GM12801 (cell line): ENCODE results near the gene STAP2.

Experiments
- TF ChIP-seq, protein P1 (sequence below): IDR thresholded peaks from one replicate; pipeline ENCODE4 v1.5.1; 2011; ENCODE audit warnings: control low read depth; ENCODE audit not compliant: insufficient read length; ENCODE audit errors: extremely low read depth

Gene STAP2

DNA sequence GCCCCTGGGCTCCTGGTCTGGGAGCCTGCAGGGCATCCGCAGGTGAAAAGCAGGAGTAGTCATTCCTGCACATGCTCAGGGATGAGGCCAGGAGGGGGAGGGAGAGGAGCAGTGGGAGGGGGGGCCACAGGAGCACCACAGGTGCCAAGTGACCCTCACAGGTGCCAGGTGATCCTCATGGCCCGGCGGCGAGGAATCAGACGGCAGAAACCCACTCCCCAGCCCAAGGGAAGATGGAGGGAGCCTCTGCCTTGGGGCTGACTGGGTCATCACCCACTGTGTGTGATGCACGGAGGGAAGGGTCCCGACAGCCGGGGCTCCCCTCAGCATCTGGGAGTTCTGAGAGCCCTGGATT is 34.4 kb upstream of the STAP2 start:
- TF ChIP-seq, protein P1, sequence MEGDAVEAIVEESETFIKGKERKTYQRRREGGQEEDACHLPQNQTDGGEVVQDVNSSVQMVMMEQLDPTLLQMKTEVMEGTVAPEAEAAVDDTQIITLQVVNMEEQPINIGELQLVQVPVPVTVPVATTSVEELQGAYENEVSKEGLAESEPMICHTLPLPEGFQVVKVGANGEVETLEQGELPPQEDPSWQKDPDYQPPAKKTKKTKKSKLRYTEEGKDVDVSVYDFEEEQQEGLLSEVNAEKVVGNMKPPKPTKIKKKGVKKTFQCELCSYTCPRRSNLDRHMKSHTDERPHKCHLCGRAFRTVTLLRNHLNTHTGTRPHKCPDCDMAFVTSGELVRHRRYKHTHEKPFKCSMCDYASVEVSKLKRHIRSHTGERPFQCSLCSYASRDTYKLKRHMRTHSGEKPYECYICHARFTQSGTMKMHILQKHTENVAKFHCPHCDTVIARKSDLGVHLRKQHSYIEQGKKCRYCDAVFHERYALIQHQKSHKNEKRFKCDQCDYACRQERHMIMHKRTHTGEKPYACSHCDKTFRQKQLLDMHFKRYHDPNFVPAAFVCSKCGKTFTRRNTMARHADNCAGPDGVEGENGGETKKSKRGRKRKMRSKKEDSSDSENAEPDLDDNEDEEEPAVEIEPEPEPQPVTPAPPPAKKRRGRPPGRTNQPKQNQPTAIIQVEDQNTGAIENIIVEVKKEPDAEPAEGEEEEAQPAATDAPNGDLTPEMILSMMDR = no peak

DNA sequence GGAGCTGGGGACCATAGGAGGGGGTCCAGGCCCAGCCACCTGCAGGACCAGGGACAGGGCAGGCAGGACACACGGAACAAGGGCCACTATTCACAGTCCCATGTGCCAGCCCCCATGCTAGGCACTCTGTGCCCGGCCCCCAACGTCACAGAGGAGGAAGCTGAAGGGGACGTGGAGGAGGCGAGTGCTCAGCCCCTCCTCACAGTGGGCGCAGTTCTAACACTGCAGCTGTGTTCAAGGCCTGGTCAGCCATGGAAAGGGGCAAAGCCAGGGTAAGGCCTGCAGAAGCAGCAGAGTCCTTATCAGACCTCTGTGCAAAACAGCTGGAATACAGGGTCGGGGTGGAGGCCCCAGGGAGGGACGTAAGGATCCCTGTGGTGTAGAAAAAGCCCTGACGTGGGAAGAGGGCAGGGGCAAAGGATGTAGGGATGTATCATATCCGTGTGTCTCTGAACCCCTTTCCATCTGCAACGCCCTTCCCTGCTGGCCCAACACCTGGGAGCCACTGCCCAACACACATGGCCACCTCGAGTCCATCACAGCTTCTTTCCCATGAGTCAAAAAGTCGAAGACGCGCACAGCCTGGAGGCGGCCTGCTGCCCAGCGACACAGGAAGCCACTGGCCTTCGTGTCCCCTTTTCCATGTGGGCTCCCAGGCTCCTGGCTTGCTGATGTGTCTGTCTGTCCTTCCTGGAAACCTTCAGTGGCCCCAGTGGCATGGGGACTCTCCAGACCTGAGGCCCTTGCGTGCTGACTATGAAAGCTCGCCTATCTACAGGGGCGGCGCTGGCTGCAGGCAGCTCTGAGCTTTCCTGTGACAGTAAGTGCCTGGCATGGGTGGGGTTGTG is 33.8 kb upstream of the STAP2 start:
- TF ChIP-seq, protein P1 = no peak

DNA sequence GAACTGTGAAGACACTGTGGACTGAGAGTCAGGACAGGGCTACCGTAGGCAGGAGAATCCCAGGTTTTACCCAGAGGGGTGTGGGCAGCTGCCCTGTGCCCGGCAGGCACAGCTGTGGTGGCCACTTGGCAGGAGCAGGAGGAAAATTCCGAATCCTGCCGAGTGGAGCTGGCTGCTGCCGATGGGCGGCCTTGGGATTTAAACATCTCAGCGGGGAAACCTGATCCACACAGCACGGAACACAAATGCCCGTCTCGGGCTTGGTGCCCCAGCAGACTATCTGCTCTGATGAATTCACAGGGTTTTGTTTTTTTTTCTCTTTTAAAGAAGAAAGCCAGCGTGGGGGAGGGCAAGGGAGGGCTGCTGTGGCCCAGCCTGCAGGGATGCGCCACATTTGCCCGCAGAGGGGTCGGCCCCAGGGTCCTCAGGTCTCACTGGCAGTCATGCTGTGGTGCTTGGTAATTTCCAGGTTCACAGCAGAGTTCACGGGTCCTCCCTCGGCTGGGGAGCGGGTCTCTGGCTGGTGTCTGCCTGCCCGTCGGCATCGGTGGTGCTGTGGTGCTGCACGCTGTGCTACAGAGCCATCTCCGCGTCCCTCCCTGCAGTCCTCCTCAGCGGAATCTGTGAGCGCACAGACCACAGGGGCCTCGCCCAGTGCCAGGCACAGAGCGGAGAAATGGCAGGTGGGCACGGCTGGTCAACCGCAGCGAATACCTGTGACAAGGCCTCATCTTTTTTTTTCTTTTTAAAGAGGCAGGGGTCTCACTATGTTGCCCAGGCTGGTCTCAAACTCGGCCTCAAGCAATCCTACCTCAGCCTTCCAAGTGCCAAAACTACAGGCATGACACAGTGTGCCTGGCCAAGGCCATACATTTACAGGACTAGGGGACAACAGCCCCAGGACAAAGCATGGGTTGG is 32.9 kb upstream of the STAP2 start:
- TF ChIP-seq, protein P1 = no peak

DNA sequence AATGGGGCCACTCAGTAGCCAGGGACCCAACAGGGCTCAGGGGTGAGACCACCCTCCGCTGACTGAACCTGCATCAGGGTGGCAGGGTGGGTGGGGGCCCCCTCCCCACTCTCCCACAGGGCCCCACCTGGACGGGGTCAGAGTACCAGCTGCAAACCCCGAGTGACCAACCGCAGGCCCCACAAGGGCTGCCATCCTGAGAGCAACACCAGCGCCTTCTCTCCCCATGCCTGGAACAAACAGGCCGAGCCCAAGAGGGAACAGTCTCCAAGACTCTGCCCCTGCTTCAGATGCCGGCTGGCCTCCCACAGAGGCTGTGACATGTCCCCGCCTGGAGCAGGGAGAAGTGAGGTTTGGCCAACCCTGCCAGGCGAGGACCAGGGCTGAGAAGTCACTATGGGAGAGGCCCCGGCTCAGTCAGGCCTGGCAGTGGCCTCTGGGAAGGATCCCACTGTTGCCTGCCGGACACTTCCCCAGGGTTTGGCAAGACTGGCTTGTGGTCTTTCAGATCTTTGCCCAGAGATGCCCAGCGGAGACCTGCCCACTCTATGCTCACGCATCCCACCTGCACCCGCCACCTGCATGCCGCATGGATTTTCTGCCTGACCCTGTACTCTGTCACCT is 31.9 kb upstream of the STAP2 start:
- TF ChIP-seq, protein P1 = no peak

DNA sequence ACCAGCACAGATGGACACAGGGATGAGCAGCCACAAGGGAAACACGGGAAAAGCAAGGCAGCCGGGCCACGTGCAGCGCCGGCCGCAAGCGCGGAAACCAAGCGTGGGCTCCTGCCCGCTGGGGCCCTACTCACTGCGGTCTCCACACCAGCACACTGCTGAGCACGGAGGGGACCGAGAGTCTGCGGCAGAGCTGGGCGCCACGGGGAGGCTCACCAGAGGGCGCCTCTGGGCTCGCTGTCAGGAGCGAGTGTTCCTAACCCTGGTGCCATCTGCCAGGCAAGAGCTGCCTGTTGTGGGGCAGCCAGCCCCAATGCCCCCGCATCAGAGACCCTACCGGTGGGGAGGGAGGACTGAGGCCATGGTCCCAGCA is 31.2 kb upstream of the STAP2 start:
- TF ChIP-seq, protein P1 = no peak

DNA sequence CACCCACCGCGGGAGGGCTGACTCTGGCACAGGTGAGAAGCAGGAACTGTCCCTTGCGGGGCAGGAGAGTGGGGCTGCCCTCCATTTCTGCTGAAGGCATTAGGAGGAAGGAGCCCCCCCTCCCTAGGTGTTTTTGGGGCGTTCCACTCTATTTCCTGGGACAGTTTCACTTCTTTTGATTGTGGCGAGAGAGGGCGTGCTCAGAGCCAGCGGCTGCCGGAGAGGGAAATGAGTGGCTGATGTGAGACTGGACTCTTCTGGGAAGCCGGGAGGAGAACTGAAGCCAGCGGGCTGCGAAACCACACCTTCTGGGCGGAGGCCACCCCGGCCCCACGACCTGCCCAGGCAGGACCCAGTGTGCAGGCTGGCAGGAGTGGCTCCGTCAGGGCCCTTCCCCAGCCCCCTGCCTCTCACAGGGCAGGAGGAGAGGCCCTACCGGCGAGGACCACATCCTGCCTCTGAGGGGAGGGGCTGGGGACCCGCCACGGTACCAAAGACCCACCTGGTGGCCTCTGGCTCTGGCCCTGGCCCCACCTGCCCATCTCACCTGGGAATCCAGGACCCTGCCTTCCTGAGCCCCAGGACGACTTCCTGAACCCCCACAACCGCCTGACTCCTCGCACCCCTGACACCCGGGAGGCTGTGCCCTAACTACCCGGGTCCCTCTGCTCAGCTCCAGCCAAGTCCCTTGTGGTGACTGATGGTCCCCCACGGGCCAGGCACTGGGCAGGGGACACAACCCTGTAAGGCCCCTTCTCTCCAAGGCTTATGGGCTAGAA is 30.7 kb upstream of the STAP2 start:
- TF ChIP-seq, protein P1 = no peak
